VCaP (cell line): ENCODE results near the gene IQUB.
"Not testable (repeated sequence)": the region's sequence is repeated elsewhere in the genome, so short reads cannot be mapped to it uniquely, and the experiment has no call there.

Experiments
- H3K27ac ChIP-seq: fragments of 450-650 bp; 2 replicates; pipeline ENCODE4 v1.5.1; 2017
- TF ChIP-seq, protein P1 (sequence below): fragments of 450-650 bp; conservative IDR thresholded peaks from 2 replicates; pipeline ENCODE4 v1.5.1; 2017; ENCODE audit warnings: mild to moderate bottlenecking, moderate library complexity

IQUB gene

GRCh38 chr7:123528265-123528664 is 6.1 kb downstream of the IQUB start:
- peak overlapping the region; percentile 63 for H3K27ac ChIP-seq
- TF ChIP-seq, protein P1, sequence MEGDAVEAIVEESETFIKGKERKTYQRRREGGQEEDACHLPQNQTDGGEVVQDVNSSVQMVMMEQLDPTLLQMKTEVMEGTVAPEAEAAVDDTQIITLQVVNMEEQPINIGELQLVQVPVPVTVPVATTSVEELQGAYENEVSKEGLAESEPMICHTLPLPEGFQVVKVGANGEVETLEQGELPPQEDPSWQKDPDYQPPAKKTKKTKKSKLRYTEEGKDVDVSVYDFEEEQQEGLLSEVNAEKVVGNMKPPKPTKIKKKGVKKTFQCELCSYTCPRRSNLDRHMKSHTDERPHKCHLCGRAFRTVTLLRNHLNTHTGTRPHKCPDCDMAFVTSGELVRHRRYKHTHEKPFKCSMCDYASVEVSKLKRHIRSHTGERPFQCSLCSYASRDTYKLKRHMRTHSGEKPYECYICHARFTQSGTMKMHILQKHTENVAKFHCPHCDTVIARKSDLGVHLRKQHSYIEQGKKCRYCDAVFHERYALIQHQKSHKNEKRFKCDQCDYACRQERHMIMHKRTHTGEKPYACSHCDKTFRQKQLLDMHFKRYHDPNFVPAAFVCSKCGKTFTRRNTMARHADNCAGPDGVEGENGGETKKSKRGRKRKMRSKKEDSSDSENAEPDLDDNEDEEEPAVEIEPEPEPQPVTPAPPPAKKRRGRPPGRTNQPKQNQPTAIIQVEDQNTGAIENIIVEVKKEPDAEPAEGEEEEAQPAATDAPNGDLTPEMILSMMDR, result no peak

- peak overlapping the region; percentile 63 for H3K27ac ChIP-seq
These were observed 6.6 kb downstream of the IQUB start for GRCh38 chr7:123527712-123528225.

GRCh38 chr7:123526533-123526932 is 7.9 kb downstream of the IQUB start:
- not testable (repeated sequence) for H3K27ac ChIP-seq

DNA sequence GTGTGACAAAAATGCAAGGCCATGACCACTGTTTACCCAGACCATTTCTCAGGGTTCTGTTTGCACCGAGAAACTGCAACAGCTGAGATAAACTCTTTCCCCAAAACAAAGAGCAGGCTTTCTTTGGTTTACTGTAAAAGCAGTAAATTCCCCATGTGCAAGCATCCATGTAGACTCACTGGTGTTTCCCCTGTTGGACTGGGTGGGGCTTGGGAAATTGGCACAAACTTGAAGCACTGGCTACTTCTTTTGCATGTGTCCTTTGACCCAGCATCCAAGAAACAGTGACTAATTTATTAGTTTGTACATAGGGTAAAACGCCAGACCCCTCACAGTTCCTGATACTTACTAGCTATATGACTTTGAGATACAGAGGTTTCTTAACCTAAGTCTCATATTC is 12.3 kb downstream of the IQUB start:
- TF ChIP-seq, protein P1, result no peak
- H3K27ac ChIP-seq, result no peak overlapping the region

- no peak overlapping the region for H3K27ac ChIP-seq
- TF ChIP-seq, protein P1, result no peak
These were observed 29.2 kb downstream of the IQUB start for GRCh38 chr7:123505221-123505620.

GRCh38 chr7:123502201-123502600 is 32.2 kb downstream of the IQUB start:
- TF ChIP-seq, protein P1, result no peak
- H3K27ac ChIP-seq, result no peak overlapping the region

DNA sequence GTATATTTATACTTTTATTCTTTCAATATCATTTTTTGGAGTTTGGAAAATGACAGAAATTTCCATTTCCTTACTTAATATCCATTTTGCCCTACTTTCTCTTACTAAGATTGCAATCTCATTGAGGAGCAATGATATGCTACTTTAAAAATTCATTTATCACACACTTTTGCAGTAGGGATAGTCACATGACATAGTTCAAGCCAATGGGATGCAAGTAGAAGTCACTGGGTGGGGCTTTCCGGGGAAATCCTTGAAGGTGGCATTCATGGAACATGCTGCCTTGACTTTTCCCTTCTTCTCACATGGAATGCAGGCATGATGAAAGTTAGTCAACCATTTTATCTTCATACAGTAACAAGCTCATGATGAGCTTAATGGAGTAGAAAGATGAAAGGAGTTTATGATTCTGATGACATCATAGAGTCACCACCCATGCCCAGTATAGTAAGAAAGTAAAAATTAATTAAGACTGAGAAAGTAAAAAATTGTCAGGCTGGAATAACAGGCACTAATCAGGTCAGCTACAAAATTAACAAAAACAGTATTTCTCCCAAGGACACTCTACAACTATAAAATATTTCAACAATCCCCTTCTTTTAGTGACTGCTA is 33.4 kb downstream of the IQUB start:
- TF ChIP-seq, protein P1, result no peak
- H3K27ac ChIP-seq, result no peak overlapping the region

DNA sequence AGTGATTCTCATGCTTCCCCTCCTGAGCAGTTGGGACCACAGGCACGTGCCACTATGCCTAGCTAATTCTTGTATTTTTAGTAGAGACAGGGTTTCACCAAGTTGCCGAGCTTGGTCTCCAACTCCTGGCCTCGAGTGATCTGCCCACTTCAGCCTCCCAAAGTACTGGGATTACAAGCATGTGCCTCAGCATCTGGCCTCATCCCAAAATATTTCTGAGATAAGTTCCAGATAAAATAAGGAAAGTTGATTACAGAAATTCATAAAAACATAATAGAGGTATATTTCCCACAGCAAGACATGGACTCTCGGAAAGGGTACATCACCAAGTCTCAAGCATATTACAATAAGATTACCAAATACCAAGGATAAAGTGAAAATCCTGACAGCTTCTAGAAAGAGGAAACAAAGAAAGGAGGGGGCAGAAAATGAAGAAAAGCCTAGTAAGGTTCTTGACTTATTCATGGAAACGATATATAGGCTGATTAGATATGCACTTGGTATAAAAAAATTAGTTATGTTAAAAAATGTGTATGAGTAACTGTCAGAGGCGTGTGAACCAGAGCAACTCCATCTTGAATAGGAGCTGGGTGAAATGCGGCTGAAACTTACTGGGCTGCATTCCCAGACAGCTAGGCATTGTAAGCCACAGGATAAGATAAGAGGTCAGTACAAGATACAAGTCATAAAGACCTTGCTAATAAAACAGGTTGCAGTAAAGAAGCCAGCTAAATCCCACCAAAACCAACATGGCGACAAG is 35.0 kb downstream of the IQUB start:
- TF ChIP-seq, protein P1, result no peak
- H3K27ac ChIP-seq, result no peak overlapping the region
